ENCODE data around the gene RHEBL1.
A peak's percentile ranks its signal among the peaks of the same experiment; 100 is the strongest.

RHEBL1 gene

DNA sequence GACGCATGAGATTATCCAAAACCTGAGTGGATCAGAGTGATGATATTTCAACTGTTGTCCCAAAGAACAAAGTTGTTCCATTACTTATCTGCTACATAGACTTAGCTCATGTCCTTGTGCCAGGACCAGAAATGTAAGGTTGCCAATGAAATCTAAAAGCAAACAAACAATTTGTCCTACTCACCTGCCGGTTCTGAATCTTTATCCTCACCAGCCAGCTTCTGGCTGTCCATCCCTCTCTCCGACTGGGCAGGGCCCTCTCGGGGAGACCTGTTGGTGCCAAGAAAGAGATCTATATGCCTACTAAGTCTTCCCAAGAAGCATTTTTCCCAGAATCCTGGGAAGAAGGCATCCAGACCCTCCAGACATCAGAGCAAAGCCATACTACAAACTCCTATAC is 14.7 kb downstream of the RHEBL1 start:
- no peak for DNase-seq (ENCODE audit: low read depth in 2 of 2, low spot score in 1 of 2)

DNA sequence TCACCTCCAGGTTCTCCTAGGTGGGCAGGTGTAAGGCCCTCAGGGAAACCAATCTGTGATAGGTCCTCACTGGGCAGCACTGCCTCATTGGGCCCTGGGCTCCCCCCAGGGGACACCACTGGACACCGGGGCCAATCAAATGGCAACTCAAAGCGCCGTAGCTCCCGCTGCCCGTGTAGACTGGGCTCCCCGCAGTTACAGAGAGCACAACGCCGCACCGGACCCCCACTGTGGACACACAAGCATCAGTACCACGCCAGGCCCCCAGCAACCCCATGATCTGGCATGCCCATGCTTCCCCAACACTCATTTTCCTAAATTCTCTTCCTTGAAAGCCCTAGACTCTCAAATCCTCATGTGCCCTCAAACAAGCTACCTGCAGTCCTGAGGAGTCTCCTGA is 15.3 kb downstream of the RHEBL1 start:
- DNase-seq (ENCODE audit: low read depth in 2 of 2, low spot score in 1 of 2), result no peak

DNA sequence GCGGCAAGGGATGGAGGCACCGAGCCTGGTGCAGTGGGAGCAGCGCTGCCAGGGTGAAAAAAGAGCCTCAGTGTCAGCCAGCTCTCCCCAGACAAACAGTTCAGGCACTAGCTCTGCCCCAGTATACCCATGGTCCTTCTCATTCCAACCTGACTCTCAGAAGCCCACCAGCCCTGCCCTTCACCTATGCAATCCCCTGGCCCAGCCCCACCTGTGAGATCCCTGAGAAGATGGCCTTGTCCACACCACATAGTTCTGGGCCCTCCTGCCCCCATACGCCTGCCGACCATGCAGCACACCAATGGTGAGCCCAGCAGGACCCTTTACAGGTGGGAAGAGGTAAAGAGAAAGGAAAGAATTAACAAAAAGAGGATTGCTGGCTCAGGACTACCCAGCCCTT is 15.7 kb downstream of the RHEBL1 start:
- DNase-seq (ENCODE audit: low read depth in 2 of 2, low spot score in 1 of 2), result no peak

DNA sequence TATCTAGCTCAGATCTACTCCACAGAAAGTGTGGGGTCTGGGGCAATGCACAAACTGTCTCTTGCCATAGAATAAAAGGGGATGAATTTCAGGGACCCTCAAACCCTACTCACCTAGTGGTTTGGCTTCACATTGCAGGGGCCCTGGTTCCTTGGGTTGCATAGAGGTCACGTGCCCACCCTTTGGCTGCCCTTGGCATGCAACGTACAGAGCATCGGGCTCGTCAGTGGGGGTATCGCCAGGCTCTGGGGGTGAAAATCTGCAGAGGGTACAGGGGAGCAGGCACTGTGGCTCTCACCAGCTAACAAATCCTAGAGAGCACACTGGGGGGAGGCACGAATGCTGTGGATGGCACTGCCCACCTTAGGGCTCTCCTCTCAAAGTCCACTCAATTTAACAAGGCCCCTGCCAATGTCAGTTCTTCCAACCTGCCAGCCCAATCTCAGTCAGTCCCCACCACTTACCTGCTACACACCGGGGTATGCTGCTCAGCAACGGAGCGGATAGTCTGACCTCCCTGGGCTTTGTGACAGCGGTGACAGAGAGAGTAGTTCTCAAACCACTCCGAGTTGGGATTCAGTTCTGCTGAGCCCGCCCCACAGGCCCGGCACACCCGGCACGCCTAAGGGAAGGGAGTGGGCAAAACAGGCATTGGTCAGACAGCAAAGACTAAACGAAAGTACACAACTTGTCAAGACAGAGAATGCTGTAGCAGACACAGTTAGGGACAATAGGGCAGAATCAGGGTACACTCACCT is 17.1 kb downstream of the RHEBL1 start:
- no peak for DNase-seq (ENCODE audit: low read depth in 2 of 2, low spot score in 1 of 2)

DNA sequence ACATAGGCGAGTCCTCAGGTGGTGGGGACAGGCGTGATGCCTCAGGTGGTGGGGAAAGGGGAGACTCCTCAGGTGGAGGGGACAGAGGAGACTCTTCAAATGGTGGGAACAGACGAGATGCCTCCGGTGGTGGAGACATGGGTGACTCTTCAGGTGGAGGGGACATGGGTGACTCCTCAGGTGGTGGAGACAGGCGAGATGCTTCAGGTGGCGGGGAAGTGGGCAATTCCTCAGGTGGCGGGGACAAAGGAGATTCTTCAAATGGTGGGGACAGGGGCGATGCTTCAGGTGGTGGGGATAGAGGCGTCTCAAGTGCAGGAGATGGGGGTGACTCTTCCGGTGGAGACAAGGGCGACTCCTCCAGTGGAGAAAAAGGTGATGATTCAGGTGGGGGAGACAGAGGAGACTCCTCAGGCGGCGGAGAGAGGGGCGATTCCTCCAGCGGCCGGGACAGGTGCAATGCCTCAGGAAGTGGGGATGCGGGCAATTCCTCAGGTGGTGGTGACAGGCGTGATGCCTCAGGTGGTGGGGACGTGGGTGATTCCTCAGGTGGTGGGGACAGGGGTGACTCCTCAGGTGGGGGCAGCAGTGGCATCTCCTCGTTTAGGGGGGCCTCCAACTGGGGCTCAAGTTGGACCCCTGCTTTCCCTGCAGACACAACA is 17.9 kb downstream of the RHEBL1 start:
- DNase-seq (ENCODE audit: low read depth in 2 of 2, low spot score in 1 of 2), result no peak

DNA sequence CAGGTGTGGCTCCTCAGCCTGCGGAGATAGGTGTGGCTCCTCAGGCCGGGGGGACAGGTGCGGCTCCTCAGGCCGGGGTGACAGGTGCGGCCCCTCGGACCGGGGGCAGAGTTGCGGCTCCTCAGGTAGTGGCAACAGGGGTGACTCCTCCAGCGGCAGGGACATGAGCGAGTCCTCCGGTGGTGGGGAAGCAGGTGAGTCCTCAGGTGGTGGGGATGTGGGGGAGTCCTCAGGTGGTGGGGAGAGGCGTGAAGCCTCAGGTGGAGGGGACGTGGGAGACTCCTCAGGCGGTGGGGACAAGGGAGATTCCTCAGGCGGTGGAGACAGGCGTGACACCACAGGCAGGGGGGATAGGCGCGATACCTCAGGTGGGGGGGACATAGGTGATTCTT is 18.4 kb downstream of the RHEBL1 start:
- DNase-seq (ENCODE audit: low read depth in 2 of 2, low spot score in 1 of 2), result no peak

DNA sequence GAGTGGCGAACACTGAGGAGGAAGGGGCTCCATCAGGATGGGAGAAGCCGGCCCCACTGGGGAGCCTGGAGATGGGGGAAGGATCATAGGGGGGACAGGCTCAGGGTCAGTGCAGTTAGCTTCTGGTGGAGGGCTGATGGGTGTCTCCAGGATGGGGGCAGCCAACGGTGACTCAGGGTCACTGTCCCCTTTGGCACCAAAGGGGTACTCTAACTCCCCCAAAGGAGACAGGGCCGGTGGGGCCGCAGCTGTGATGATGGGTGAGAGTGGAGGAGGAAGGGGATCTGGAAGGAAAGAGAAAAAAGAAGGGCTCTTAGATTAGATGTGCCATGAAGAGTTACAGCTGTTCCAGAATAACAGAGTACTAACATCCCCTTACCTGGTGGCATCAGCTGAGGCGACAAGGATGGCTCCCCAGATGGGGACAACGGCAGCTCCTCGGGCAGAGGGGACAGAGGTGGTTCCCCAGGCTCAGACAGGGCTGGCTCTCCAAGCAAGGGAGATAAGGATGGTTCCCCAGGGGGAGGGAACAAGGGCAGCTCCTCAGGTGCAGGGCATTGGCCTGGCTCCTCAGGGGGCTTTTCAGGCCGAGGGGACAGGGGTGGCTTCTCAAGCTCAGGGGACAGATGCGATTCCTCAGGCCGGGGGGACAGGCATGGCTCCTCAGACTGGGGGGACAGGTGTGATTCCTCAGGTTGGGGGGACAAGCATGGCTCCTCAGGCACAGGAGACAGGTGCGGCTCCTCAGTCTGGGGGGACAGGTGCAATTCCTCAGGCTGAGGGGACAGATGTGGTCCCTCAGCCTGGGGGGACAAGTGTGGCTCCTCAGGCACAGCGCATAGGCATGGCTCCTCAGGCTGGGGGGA is 19.0 kb downstream of the RHEBL1 start:
- no peak for DNase-seq (ENCODE audit: low read depth in 2 of 2, low spot score in 1 of 2)

DNA sequence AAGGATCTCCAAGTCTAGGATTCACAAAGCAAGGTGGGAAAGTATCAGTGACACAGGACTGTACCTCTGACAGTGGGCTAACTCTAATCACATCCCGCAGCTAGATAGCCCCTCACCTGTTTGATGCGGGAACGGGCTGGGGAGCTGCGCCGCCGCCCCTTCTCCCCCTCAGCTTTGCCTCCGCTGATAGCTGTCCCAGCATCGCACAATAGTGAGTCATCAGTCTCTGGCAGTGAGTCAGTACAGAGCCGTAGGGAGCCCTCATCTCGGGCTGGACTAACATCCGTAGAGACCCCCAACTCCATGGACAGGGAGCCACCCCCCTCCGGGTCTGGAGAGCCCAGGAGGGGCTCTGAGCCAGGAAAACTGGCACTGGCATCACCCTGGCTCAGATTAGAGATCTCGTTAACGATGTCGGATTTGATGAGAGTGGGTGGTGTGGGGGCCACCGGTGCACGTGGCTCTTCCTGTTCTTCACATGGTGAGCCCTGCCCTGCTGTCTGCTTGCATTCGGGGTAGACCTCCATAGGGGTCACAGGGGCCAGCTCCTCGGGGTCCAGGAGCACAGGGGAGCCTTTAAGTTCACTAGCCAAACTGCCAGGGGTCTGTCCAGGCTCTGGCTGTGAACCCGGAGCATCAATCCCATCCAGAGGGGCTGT is 20.1 kb downstream of the RHEBL1 start:
- DNase-seq (ENCODE audit: low read depth in 2 of 2, low spot score in 1 of 2), result no peak

DNA sequence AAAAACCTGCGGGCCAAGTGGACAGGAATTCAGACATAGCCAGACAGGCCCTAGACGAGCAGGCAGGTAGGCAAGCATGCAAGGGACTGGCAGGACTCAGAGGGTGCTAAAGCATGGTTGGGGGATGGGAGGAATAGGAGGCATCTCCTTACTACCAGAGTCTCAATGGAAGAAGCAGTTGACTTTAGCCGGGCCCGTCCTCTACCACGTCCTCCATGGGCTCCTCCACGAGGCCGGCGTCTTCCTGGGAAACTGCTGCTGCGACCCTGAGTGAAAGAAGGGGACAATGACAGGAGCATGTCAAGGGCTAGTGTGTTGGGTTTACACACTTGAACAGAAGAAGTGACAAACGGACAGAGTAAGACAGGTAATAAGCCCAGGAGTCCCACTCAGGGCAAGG is 20.8 kb downstream of the RHEBL1 start:
- no peak for DNase-seq (ENCODE audit: low read depth in 2 of 2, low spot score in 1 of 2)

DNA sequence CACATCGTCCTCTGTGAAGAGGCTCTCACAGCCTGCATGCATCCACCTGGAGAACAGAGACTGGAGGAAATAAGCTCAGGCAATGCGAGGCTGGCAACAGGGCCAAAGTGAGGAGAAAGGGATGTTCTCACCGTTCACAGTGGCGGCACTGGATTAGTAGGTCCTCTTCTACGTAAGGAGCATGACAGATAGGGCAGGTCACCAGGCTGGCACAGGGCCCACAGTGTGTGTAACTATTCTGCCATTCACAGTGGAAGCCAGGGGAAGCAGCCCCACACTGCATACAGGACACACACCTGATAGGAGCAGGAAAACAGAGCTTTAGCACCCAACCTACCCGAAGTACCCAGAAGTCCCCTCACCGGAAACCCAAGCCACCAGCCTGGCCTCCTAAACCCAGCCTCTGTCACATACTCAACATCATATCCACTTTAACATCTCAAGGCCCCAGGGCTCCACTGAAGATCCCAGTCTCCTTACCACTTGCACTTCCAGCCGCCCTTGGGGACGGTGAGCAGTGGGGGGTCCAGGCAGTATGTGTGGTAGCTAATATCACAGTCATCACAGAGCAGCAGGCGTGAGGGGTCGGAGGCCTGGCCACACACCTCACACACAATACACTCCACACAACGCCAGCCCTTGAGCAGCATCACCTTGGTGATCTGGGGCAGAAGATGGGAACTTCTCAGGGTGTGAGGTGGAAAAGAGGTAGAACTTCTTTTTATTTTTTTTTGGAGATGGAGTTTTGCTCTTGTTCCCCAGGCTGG is 23.5 kb downstream of the RHEBL1 start:
- DNase-seq (ENCODE audit: low read depth in 2 of 2, low spot score in 1 of 2), result no peak

DNA sequence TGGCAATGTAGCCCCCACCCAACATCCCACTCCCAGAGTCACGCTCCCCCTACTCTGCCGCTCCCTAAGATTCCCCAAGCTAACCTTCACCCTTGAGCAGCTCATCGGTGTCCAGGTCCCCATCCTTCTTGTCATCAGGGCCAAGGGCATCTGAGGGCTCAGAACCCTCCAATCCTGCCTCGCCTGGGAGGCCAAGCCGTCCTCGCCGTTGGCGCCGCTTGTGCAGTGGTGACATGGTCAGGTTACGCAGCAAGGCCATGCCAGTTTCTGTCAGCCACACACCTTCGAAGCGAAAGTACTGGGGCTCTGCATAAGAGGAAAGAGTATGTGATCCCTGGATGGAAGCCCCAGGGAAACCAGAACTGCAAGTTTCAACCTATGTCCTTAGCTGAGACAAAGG is 25.1 kb downstream of the RHEBL1 start:
- DNase-seq (ENCODE audit: low read depth in 2 of 2, low spot score in 1 of 2), result no peak

DNA sequence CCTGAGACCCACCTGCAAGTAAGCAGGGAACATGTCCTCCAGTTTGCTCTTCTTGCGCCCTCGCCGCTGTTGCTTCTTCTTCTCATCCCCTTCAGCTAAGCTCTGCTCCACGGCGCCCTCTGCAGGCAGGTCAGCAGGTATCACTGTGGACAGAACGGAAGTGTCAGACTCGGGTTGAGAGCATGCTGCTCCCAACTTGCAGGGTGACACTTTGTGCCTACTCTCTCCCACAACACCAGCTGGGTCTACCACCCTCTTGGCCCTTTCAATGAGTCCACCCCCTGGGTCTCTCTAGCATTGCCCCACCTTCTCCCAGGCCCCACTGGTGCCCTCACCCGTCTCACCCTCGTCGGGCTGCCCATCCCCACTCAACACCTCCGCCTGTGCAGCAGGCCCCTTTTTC is 25.9 kb downstream of the RHEBL1 start:
- DNase-seq (ENCODE audit: low read depth in 2 of 2, low spot score in 1 of 2), result peak; percentile 40 to 75

DNA sequence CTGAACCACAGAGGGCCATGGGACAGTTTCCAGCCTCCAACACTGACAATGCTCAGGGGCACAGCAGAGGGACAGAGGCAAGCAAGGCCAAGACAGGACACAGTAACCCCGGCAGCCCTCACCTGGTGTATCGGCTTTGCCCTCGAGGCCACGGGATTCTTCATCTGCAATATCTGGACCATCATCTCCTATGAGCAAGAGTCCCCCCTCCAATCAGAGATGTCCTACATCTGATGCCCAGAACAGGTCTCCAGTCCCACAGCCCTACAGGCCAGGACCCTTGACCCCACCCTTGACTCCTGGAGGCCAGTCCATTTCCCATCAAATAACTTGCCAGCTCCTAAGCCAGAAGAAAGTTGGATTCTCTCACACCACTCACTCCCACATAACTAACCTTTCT is 26.5 kb downstream of the RHEBL1 start:
- DNase-seq (ENCODE audit: low read depth in 2 of 2, low spot score in 1 of 2), result no peak

DNA sequence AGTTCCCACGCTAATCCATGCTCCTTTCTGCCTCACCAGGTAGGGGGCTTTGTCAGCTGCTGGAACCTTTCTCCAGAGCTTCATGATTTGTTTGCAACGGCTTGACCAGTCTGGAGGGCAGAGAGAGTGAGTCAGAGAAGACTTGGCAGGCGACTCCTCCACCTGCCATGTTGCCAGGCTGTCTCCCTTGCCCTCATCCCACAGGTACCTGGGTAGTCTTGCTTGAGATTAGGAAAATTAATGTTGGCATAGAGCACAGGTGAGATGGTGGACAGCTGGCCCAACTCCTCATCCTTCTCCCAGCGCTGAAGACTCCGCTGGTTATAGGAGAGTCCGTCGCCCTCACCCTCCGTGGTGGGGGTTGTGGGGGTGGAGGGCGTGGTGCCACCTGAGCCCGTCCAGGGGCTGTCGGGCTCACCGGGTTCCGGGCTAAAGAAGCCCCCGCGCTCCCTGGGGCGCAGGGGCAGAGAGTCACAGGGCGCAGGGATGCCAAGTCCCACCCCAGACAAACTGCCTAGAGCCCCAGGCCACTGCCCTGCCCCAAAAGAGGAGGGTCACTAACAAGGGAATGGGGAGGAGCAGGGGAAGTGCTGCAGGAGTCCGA is 27.8 kb downstream of the RHEBL1 start:
- no peak for DNase-seq (ENCODE audit: low read depth in 2 of 2, low spot score in 1 of 2)

DNA sequence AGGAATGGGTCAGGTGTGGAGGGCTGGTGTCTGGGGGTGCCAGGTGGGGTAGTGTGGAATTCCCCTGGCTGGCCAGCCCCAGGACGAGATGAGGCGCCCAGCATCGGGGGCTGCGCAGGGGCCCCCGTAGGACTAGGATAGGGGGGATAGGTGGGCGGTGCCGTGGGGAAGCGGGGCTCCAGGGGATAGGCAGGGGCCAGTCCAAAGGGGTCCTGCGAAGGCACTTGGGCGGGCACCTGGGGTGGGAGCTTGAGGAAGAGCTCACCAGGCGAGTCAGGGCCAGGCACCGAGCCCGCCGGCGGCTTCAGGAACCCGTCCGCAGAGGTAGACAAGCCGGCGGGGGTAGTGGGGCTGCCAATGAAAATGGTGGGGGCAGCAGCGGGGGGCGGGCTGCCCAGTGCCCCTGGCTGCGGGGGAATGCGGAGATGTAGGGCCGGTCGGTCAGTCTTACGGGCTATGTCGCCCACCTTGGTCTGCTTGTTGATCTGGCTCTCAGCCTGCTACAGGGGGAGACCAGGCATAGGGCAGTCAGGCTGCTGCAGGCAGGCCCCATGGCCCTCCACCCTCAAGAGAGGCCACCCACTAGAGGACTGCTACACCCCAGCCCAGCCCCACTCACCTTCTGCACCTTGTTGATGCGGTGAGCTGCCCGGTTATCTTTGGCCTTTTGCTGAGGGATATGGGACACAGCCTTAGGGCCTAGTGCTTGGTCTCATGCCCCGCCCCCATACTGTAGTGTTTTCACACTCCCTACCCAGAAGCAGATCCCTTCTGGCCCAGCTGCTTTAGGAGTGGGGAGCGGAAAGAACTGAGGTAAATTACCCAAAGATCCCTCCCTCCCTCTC is 28.5 kb downstream of the RHEBL1 start:
- DNase-seq (ENCODE audit: low read depth in 2 of 2, low spot score in 1 of 2), result no peak

DNA sequence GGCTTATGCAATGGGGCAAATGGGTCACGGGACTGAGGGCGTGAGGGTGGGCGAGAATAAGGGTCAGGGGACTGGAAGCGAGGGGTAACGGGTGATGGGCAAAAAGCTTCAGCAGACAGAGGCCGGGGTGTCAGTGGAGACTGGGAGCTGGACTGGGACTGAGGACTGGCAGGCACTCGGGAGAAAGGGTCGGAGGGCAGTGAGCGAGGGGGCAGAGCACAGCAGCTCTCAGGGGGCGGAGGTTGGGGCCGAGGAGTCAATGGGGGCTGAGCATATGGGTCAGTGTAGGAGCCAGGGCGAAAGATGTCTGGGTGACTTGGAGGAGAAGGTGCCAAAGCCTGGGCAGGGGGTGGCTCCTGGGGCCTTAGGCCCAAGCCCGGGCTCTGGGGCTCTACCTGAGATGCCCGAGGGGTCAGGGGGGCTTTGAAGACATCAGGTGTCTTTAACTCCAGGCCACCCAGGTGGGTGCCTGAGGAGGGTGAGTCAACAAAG is 29.4 kb downstream of the RHEBL1 start:
- no peak for DNase-seq (ENCODE audit: low read depth in 2 of 2, low spot score in 1 of 2)

DNA sequence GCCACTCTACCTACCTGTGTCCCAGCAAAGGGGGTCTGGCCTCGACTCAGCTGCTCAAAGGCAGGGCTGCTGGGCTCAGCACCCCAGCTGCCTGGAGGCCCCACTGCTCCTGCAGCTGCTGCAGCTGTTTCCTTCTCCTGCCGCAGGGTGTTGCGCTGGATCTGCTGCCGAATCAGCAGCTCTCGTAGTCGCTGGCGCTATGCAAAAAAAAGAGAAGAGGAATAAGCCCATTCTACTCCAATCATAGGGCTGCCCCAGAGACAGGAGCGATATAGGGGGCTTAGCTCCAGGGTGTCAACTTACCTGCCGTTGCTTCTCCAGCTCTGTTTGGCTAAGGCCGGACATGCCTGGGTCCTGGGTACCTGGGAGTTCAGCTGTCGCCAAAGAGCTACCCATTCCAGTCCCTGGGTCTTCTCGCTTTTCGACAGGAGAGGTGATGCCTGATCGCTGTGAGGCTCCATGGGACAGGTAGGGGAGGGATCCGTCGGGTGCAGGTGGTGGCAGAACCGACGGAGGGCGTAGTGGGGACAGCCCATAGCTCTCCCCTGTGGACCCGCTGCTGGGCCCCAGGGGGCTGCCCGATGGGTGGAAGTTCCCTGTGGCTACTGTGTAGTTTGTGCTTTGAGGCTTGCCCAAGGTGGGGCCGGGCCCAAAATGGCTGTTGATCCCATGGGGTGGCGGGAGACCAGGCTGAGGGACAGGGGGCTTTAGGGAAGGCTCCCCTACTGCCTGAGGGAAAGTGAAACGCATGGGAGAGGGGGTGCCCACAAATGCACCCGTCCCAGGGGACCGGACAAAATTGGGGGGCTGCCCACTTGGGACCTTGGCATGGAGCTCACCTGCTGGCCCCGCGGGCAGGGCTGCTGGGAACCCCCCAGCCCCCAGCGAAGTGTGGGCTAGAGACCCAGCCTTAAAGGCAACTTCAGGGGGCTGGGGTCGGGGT is 30.1 kb downstream of the RHEBL1 start:
- DNase-seq (ENCODE audit: low read depth in 2 of 2, low spot score in 1 of 2), result no peak

DNA sequence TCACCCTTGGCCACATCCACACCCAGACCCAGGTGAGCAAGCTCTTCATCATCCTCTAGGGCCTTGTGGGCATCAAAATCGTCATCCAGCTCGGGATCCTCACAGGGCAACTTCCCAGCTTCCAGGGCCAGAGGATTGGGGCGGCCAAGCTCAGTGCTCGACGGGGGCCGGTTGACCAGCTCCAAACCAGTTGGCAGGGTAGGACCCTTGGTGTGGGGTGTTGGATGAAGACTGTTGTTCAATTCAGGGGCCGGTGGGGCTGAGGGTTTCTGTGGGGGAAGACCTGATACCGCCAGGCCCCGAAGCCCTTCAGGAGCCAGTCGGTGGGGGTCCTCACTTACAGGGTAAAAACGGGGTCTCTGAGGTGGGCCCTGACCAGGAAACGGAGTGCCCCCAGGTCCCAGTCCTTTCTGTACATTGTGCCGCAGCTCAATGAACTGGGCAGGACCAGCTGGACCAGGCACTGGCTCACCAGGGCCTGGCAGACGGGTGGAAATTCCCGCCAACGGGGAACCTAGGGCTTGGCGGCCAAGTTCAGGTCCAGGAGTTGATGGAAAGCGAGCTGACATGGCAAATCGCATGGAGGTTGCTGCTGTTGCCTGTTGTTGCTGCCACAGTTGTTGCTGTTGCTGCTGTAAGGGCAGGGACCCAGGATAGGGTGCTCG is 31.4 kb downstream of the RHEBL1 start:
- DNase-seq (ENCODE audit: low read depth in 2 of 2, low spot score in 1 of 2), result no peak

All from stimulated activated CD8-positive, alpha-beta memory T cell treated with anti-CD3 and anti-CD28 coated beads, Interleukin-4, amount 100 ng/mL, for 4 hours (primary cell).